CD4-positive, alpha-beta T cell (primary cell): ENCODE measurements around the gene BTF3. TPM values are rescaled to one million over a fixed set of nuclear protein-coding genes. Genes with fewer than 3 reads are reported as not detected.

Source experiments
- ATAC-seq: fragments of 200-7000 bp; cut with Tn5 transposase; one replicate; pipeline ENCODE4 v1.10.0; 2022; ENCODE audit warnings: mild to moderate bottlenecking; ENCODE audit not compliant: poor library complexity
- CTCF ChIA-PET: fragments of 350-600 bp; sonication (Branson Sonifier 250); formaldehyde crosslinking; loops from one replicate; lab custom pipeline; 2021; ENCODE audit warnings: antibody characterized with exemption, inconsistent platforms; lab: Charles Lee
- POLR2A ChIA-PET: fragments of 350-600 bp; sonication (Branson Sonifier 250); formaldehyde crosslinking; loops from one replicate; lab custom pipeline; 2021; ENCODE audit warnings: antibody characterized with exemption, inconsistent platforms; lab: Charles Lee
- DNase-seq, 14 experiments: peaks; one replicate each; pipeline ENCODE4 v3.0.0-alpha.2; 2013 to 2020; ENCODE audit warnings: mixed read lengths in 2 of 14
- H3K27ac ChIP-seq, 2 donors: one replicate each; pipeline versions ENCODE4 v1.5.1 to v1.7.0; 2013; ENCODE audit warnings: low read length in 2 of 2, low read depth in 1 of 2, mild to moderate bottlenecking in 1 of 2
- H3K27me3 ChIP-seq, 2 experiments: 1 replicate in 1 of 2; 2 replicates in 1 of 2; pipeline versions ENCODE4 v1.6.1 to v1.7.0; 2013; ENCODE audit warnings: low read length in 2 of 2, control low read depth in 1 of 2, mild to moderate bottlenecking in 1 of 2, moderate library complexity in 1 of 2; ENCODE audit not compliant: insufficient read depth in 2 of 2, control insufficient read depth in 1 of 2
- H3K36me3 ChIP-seq: one replicate; pipeline ENCODE4 v1.6.1; 2013; ENCODE audit warnings: low read length, control low read depth; ENCODE audit not compliant: insufficient read depth
- H3K4me1 ChIP-seq: one replicate; pipeline ENCODE4 v1.6.1; 2013; ENCODE audit warnings: low read length, control low read depth; ENCODE audit not compliant: insufficient read depth
- H3K4me3 ChIP-seq: one replicate; pipeline ENCODE4 v1.5.1; 2013; ENCODE audit warnings: mild to moderate bottlenecking, low read length, moderate library complexity
- H3K9me3 ChIP-seq, 2 experiments: 1 replicate in 1 of 2; 2 replicates in 1 of 2; pipeline versions ENCODE4 v1.6.1 to v1.7.0; 2013; ENCODE audit warnings: low read length in 2 of 2, mild to moderate bottlenecking in 2 of 2, control low read depth in 1 of 2, moderate library complexity in 1 of 2; ENCODE audit not compliant: control insufficient read depth in 1 of 2, insufficient read depth in 1 of 2
- H3K27ac Mint-ChIP-seq: one replicate; pipeline ENCODE4 v1.8.0; 2020; ENCODE audit warnings: mixed read lengths
- H3K27me3 Mint-ChIP-seq: one replicate; pipeline ENCODE4 v1.8.0; 2021; ENCODE audit warnings: mixed read lengths
- H3K36me3 Mint-ChIP-seq: one replicate; pipeline ENCODE4 v1.8.0; 2021; ENCODE audit warnings: low read depth, mixed read lengths
- H3K4me1 Mint-ChIP-seq: one replicate; pipeline ENCODE4 v1.8.0; 2021; ENCODE audit warnings: low read depth, mixed read lengths
- H3K4me3 Mint-ChIP-seq: one replicate; pipeline ENCODE4 v1.8.0; 2020; ENCODE audit warnings: mild to moderate bottlenecking, mixed read lengths
- H3K9me3 Mint-ChIP-seq: one replicate; pipeline ENCODE4 v1.8.0; 2020; ENCODE audit warnings: mixed read lengths
- CTCF ChIP-seq: fragments of 200-600 bp; IDR thresholded peaks from one replicate; pipeline ENCODE4 v1.8.0; 2022; ENCODE audit warnings: antibody characterized with exemption, mild to moderate bottlenecking
- intact Hi-C, 2 experiments: fragments of 100-400 bp; cut with DNase I in 1 of 2; cut with micrococcal nuclease in 1 of 2; formaldehyde crosslinking; loops; one replicate each; pipeline versions ENCODE4 v1.15.1 to v1.9.0; 2023 to 2025; cut with DNase I, micrococcal nuclease
- total RNA-seq, 174 experiments: library from RNA in 2 of 174; stranded (reverse) in 2 of 174; gene quantifications; one replicate each; pipeline ENCODE4 v1.2.3 and lab custom pipeline; 2021 to 2026

Gene BTF3
- total RNA-seq, 2 experiments from 2014 or later = 756 to 769 TPM

GRCh38 chr5:73480500-73480899, 17.7 kb upstream of the BTF3 start:
- CTCF ChIA-PET = no interaction called here
- no peak overlapping the region for H3K4me3 Mint-ChIP-seq
- peaks cover 52% of the 10 kb centered on the region for H3K27me3 Mint-ChIP-seq
- Histone ChIP-seq H3K27me3 (peaks cover 5 to 6% of the 10 kb centered on the region in 2 experiments), H3K9me3 (no peaks in the 10 kb centered on the region), H3K27ac (no peak overlapping the region), H3K4me3 (no peak overlapping the region), H3K4me1 (no peaks in the 10 kb centered on the region), H3K36me3 (no peaks in the 10 kb centered on the region)
- no peak for DNase-seq
- H3K9me3 Mint-ChIP-seq = no peaks in the 10 kb centered on the region
- no peaks in the 10 kb centered on the region for H3K4me1 Mint-ChIP-seq
- H3K36me3 Mint-ChIP-seq = no peaks in the 10 kb centered on the region
- TF ChIP-seq CTCF = no peak
- intact Hi-C loops = no loop called here
- no peak for ATAC-seq
- no peak overlapping the region for H3K27ac Mint-ChIP-seq
- POLR2A ChIA-PET = no interaction called here

- DNase-seq = no peak
- Histone ChIP-seq H3K4me3 (no peak overlapping the region), H3K27ac (no peak overlapping the region), H3K4me1 (no peaks in the 10 kb centered on the region), H3K36me3 (no peaks in the 10 kb centered on the region), H3K27me3 (peaks cover 0 to 10% of the 10 kb centered on the region in 2 experiments), H3K9me3 (no peaks in the 10 kb centered on the region)
- peaks cover 58% of the 10 kb centered on the region for H3K27me3 Mint-ChIP-seq
- no peaks in the 10 kb centered on the region for H3K36me3 Mint-ChIP-seq
- intact Hi-C loops = no loop called here
- H3K9me3 Mint-ChIP-seq = no peaks in the 10 kb centered on the region
- no peak for ATAC-seq
- CTCF ChIA-PET = no interaction called here
- H3K27ac Mint-ChIP-seq = no peak overlapping the region
- H3K4me1 Mint-ChIP-seq = no peaks in the 10 kb centered on the region
- POLR2A ChIA-PET = no interaction called here
- TF ChIP-seq CTCF = no peak
- no peak overlapping the region for H3K4me3 Mint-ChIP-seq
Observed at GRCh38 chr5:73482383-73483136, 15.7 kb upstream of the BTF3 start.

GRCh38 chr5:73483676-73484075, 14.6 kb upstream of the BTF3 start:
- no peak overlapping the region for H3K4me3 Mint-ChIP-seq
- Histone ChIP-seq H3K4me3 (no peak overlapping the region), H3K36me3 (no peaks in the 10 kb centered on the region), H3K4me1 (no peaks in the 10 kb centered on the region), H3K27me3 (peaks cover 0 to 10% of the 10 kb centered on the region in 2 experiments), H3K27ac (no peak overlapping the region), H3K9me3 (no peaks in the 10 kb centered on the region)
- ChIA-PET CTCF (no interaction called here), POLR2A (no interaction called here)
- TF ChIP-seq CTCF = no peak
- no peaks in the 10 kb centered on the region for H3K9me3 Mint-ChIP-seq
- H3K27me3 Mint-ChIP-seq = peaks cover 56% of the 10 kb centered on the region
- H3K4me1 Mint-ChIP-seq = no peaks in the 10 kb centered on the region
- intact Hi-C loops = no loop called here
- ATAC-seq (no peak), DNase-seq (no peak)
- H3K27ac Mint-ChIP-seq = no peak overlapping the region
- no peaks in the 10 kb centered on the region for H3K36me3 Mint-ChIP-seq
